ENCODE data around the gene SDCCAG8.

The SDCCAG8 gene

GRCh38 chr1:243549108-243549507, 293.3 kb downstream of the SDCCAG8 start:
- DNase-seq (ENCODE audit: low read depth) = no peak
